Stimulated activated CD4-positive, alpha-beta T cell treated with anti-CD3 and anti-CD28 coated beads, Interleukin-12 subunit alpha, Interleukin-12 subunit beta, amount 100 ng/mL, for 48 hours (primary cell): ENCODE data around the gene PDYN.

Experiments
- DNase-seq, 3 donors: peaks; one replicate each; pipeline ENCODE4 v3.0.0-alpha.2; 2020; ENCODE audit warnings: low read depth in 2 of 3, low spot score in 1 of 3

The PDYN gene

GRCh38 chr20:1935696-1936366, 58.0 kb downstream of the PDYN start:
- DNase-seq = no peak

DNA sequence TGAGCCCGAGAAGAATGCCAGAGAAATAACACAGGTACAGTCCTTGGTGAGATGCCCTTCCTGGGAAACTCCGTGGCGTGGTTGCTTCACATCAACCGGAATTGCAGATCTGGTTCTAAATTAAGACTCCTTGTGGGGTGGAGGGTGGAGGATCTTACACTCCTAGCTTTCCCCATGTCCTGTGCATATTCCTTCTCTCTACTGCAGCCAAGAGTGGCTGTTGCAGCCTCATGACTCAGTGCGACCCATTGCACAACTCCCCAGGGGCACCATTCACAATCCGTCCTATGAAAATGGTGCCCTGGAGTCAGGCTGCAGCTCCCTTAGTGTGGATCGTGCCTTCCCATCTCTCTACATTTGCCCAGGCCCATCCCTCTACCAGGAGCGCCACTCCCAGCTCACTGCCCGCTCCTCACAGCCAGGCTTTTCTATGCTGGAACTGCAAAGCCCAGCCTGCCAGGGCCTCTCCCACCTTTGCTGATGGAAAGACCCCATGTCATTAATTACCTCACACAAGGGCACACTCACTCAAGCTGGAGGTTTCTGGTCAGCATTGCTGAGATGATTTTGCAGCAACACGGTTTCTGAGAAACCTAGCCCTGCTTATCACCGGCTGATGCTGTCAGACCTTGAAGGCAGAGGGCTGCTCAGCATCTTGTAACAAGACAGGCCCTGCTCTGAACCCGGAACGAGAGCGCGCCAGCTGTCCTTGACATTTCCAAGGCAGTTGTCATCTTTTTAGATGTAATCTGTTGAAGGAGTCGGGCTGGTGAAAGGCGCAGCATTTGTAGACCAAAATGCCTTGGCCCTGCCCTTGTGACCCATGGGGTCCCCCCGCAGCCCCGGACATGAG, 58.9 kb downstream of the PDYN start:
- DNase-seq = no peak

DNA sequence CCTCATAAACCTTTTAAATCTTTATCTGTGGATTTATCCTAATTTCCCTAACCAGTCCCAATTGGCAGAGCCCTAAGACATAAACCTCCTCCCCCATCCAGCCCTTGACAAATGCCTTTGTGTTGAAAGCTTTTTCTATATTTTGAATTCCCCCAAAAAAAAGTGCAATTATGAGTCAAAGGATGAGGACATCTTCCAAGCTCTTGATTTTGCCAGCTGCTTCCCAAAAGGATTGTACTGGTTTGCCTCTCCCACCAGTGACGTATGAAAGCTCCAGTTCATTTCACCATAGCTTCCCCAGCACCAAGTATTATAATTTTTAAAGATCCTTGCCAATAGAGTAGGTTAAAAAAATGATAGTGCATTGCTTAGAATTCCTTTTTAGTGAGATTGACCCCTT, 59.7 kb downstream of the PDYN start:
- no peak for DNase-seq

DNA sequence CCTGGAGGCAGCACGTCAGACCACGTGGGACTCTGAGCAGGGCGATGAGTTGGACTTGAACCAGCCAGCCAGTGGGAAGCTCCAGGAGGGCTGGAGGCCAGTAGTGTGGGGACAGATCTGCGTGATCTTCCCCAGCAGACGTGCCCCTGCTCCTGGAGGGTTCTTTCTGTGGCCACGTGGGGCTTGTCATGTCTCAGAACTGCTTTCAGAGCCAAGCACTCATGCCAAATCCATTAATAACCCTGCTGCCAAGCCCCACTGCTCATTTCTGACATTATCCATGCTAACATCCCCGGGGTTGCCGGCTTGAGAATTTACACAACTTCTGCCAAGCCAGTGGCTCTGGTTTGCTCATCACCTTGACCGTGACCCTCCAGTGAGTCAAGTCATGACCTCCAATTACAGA, 60.4 kb downstream of the PDYN start:
- no peak for DNase-seq

- DNase-seq = no peak
Measured at GRCh38 chr20:1932971-1933370, 60.9 kb downstream of the PDYN start.

- no peak for DNase-seq
Measured at GRCh38 chr20:1931830-1932229, 62.0 kb downstream of the PDYN start.

DNA sequence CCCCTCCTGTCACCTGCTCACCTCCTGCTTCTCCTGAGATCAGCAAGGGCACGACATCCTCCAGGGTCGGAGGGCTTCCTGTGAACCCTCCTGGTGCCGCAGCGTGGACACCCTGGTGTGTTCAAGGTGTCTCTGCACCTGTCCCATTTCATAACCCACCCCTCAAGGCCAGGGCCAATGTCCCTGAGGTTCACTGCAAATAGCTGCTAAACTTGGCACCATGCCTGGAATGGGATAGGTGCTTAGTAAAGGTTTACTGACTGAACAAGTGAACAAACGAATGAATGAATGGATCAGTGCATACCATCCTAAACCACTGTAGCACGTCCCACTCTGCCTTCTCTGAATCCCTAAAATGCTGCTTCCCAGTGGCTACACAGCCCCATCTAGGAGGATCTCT, 63.7 kb downstream of the PDYN start:
- no peak for DNase-seq

DNA sequence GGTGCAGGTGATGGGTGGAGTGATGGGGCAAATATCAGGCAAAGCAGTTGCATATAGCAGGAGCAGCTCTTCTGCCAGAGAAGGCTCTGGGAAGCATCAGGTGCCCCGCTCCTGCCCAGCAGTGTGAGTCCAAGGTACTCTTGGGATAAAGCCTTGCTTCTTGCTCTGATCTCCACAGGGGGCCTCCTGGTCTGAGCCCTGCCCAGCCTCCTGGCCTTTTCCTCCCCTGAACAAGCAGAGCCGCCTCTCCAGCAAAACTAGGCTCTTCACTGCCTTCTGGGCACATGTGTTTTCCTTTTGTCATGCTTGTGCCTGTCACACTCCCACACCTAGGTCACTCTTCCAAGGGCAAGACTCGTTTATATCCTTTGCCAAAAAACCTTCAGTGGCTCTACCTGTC, 64.4 kb downstream of the PDYN start:
- DNase-seq = no peak

- no peak for DNase-seq
Measured at GRCh38 chr20:1928782-1929181, 65.1 kb downstream of the PDYN start.
